HEK293T (cell line): ENCODE measurements around the gene RAB40A.

Experiments used
- BHLHE40 ChIP-seq: fragments of 450-650 bp; IDR thresholded peaks from 2 replicates; pipeline ENCODE4 v1.6.1; 2016; ENCODE audit warnings: mild to moderate bottlenecking, moderate library complexity, borderline replicate concordance
- HDGF ChIP-seq: fragments of 450-650 bp; IDR thresholded peaks from 2 replicates; pipeline ENCODE4 v1.6.1; 2017; ENCODE audit warnings: antibody characterized with exemption, borderline replicate concordance
- NFRKB ChIP-seq: fragments of 450-650 bp; IDR thresholded peaks from 2 replicates; pipeline ENCODE4 v1.6.1; 2016; ENCODE audit warnings: mild to moderate bottlenecking, moderate library complexity
- SP1 ChIP-seq: fragments of 450-650 bp; IDR thresholded peaks from 2 replicates; pipeline ENCODE4 v1.6.1; 2017

DNA sequence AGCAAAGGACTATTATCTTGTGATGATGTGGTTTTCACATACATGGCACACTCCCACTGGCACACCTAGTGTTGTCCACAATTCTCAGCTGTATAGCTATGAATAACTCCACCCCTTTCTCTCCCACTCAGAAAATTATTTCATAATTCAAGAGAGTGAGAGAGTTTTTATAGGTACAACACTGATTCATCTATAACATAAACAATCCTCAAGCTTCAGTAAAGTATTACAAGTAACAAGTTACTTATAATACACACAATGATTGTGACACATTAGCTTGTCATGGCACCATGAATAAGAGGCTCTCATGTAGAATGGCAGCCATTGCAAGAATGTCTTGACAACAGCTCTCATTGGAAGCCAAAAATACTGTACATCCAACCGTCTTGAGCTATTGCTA is 43.9 kb downstream of the RAB40A start:
- TF ChIP-seq NFRKB, result no peak
- no peak for TF ChIP-seq SP1
- no peak for TF ChIP-seq HDGF
- TF ChIP-seq BHLHE40, result no peak
